Keratinocyte (primary cell): ENCODE data around the gene DBP. TPM values are rescaled to one million over a fixed set of nuclear protein-coding genes. Genes with fewer than 3 reads are reported as not detected.
A peak's percentile ranks its signal among the peaks of the same experiment; 100 is the strongest.

Experiments used
- DNase-seq: peaks from one replicate; pipeline ENCODE4 v3.0.0-alpha.2; 2011; ENCODE audit warnings: low read depth, missing footprints, low spot score
- FAIRE-seq: peaks from 2 replicates; lab custom pipeline; 2011; peaks lifted over from hg19 to GRCh38; lab: Jason Lieb, UNC
- H2AFZ ChIP-seq: 2 replicates; pipeline ENCODE4 v1.6.0; 2012; ENCODE audit warnings: low read length, control low read depth, inconsistent platforms; ENCODE audit not compliant: control insufficient read depth
- H3K27ac ChIP-seq: 2 replicates; pipeline ENCODE4 v1.5.1; 2011; ENCODE audit warnings: low read length; ENCODE audit not compliant: control insufficient read depth, insufficient read depth
- H3K27me3 ChIP-seq: 3 replicates; pipeline ENCODE4 v1.6.0; 2011; ENCODE audit warnings: low read length; ENCODE audit not compliant: control insufficient read depth, insufficient read depth; ENCODE audit errors: extremely low read depth
- H3K36me3 ChIP-seq, 2 experiments: 2 replicates in 1 of 2; 3 replicates in 1 of 2; pipeline ENCODE4 v1.5.1; 2011; ENCODE audit warnings: low read length in 2 of 2, mild to moderate bottlenecking in 1 of 2; ENCODE audit not compliant: control insufficient read depth in 2 of 2, insufficient read depth in 2 of 2; ENCODE audit errors: extremely low read depth in 1 of 2
- H3K4me1 ChIP-seq: 3 replicates; pipeline ENCODE4 v1.5.1; 2011; ENCODE audit warnings: low read length; ENCODE audit not compliant: control insufficient read depth, insufficient read depth; ENCODE audit errors: extremely low read depth
- H3K4me2 ChIP-seq: 3 replicates; pipeline ENCODE4 v1.6.0; 2011; ENCODE audit warnings: low read depth, low read length; ENCODE audit not compliant: control insufficient read depth, insufficient read depth; ENCODE audit errors: extremely low read depth
- H3K4me3 ChIP-seq, 3 experiments: fragments of 200-600 bp in 1 of 3; sonication (generic) in 1 of 3; 2 replicates in 2 of 3; 3 replicates in 1 of 3; pipeline ENCODE4 v1.5.1; 2011 to 2016; ENCODE audit warnings: low read length in 3 of 3, mild to moderate bottlenecking in 3 of 3, control low read depth in 2 of 3, inconsistent platforms in 1 of 3, low read depth in 1 of 3, mixed read lengths in 1 of 3, mixed run types in 1 of 3, moderate library complexity in 1 of 3; ENCODE audit not compliant: control insufficient read depth in 2 of 3, insufficient read depth in 2 of 3; ENCODE audit errors: extremely low read depth in 1 of 3
- H3K79me2 ChIP-seq: 2 replicates; pipeline ENCODE4 v1.6.0; 2012; ENCODE audit warnings: low read length; ENCODE audit not compliant: control insufficient read depth, insufficient read depth
- H3K9ac ChIP-seq: 3 replicates; pipeline ENCODE4 v1.6.0; 2011; ENCODE audit warnings: low read length; ENCODE audit not compliant: control insufficient read depth, insufficient read depth; ENCODE audit errors: extremely low read depth
- H3K9me1 ChIP-seq: 3 replicates; pipeline ENCODE4 v1.6.0; 2011; ENCODE audit warnings: low read length; ENCODE audit not compliant: control insufficient read depth, insufficient read depth; ENCODE audit errors: extremely low read depth
- H3K9me3 ChIP-seq: 2 replicates; pipeline ENCODE4 v1.5.1; 2012; ENCODE audit warnings: low read depth, low read length; ENCODE audit not compliant: control insufficient read depth
- H4K20me1 ChIP-seq: 3 replicates; pipeline ENCODE4 v1.6.0; 2011; ENCODE audit warnings: low read length; ENCODE audit not compliant: control insufficient read depth, insufficient read depth; ENCODE audit errors: extremely low read depth
- EZH2 ChIP-seq: IDR thresholded peaks from one replicate; pipeline ENCODE4 v1.6.1; 2012; ENCODE audit warnings: inconsistent platforms, mild to moderate bottlenecking, low read length, moderate library complexity
- dilution Hi-C: fragments of 300-500 bp; cut with MboI; formaldehyde crosslinking; loops from one replicate; pipeline ENCODE4 v1.7.0; 2020; ENCODE audit warnings: low sequenced_read_pairs; ENCODE audit not compliant: extremely low pct_ligation_motif_present
- polyA plus RNA-seq, 5 experiments: library from polyadenylated mRNA; depleted of rRNA in 3 of 5; stranded (reverse) in 3 of 5; stranded (forward) in 1 of 5; unstranded in 1 of 5; fragments of >200 nt; gene quantifications; 1 replicate in 1 of 5; 2 replicates in 3 of 5; 3 replicates in 1 of 5; pipeline versions ENCODE4 v1.2.1 to v1.2.3, GENCODE V29; 2011 to 2012; ENCODE audit warnings: missing spikeins in 2 of 5, low read depth in 1 of 5, low replicate concordance in 1 of 5
- TF ChIP-seq, protein P1 (sequence below), 3 experiments: IDR thresholded peaks in 1 of 3; conservative IDR thresholded peaks in 1 of 3; optimal IDR thresholded peaks in 1 of 3; 2 replicates in 2 of 3; 3 replicates in 1 of 3; pipeline versions ENCODE3 to v1.5.1; 2011; ENCODE audit warnings: low read length in 3 of 3, mild to moderate bottlenecking in 3 of 3, moderate library complexity in 2 of 3, control low read depth in 1 of 3, inconsistent platforms in 1 of 3; ENCODE audit not compliant: insufficient read depth in 2 of 3; ENCODE audit errors: extremely low read depth in 1 of 3

The DBP gene
- polyA plus RNA-seq, 1 donor (not counting 4 experiments of a cell fraction or from before 2014, with no cell fraction given), result 1.0 TPM

GRCh38 chr19:48614436-48615230 lies 22.5 kb downstream of the DBP start, which contains the start of gene FAM83E:
Gene FAM83E (minus strand): TSS chr19:48615076. CDS start chr19:48613372, 1,704 bp downstream.
- FAIRE-seq (no peak), DNase-seq (no peak)
- peak within 1 kb of the TSS; percentile 95 for H3K4me2 ChIP-seq
- H4K20me1 ChIP-seq, result peaks cover 32% of the 10 kb centered on the region
- dilution Hi-C loops, result no loop called here
- peak within 1 kb of the TSS; percentile 98 for H3K9ac ChIP-seq
- peaks cover 34% of the 10 kb centered on the region for H3K4me1 ChIP-seq
- H3K4me3 ChIP-seq, result peak within 1 kb of the TSS in 1 of 3 experiments; percentile 19
- peaks cover 37% of the 10 kb centered on the region for H3K79me2 ChIP-seq
- no peaks in the 10 kb centered on the region for H3K27me3 ChIP-seq
- H3K27ac ChIP-seq, result no peak within 1 kb of the TSS
- peaks cover 20 to 36% of the 10 kb centered on the region in 2 experiments for H3K36me3 ChIP-seq
- no peaks in the 10 kb centered on the region for H3K9me3 ChIP-seq
- no peak within 1 kb of the TSS for H2AFZ ChIP-seq
- peaks cover 5% of the 10 kb centered on the region for H3K9me1 ChIP-seq
- TF ChIP-seq EZH2, result no peak
- TF ChIP-seq, protein P1, sequence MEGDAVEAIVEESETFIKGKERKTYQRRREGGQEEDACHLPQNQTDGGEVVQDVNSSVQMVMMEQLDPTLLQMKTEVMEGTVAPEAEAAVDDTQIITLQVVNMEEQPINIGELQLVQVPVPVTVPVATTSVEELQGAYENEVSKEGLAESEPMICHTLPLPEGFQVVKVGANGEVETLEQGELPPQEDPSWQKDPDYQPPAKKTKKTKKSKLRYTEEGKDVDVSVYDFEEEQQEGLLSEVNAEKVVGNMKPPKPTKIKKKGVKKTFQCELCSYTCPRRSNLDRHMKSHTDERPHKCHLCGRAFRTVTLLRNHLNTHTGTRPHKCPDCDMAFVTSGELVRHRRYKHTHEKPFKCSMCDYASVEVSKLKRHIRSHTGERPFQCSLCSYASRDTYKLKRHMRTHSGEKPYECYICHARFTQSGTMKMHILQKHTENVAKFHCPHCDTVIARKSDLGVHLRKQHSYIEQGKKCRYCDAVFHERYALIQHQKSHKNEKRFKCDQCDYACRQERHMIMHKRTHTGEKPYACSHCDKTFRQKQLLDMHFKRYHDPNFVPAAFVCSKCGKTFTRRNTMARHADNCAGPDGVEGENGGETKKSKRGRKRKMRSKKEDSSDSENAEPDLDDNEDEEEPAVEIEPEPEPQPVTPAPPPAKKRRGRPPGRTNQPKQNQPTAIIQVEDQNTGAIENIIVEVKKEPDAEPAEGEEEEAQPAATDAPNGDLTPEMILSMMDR (optimal IDR thresholded peaks at IDR 0.05 in 1 of 3, IDR thresholded peaks at IDR 0.05 in 1 of 3, conservative IDR thresholded peaks at IDR 0.05 in 1 of 3; ENCODE audit: extremely low read depth in 1 of 3, insufficient read depth in 2 of 3, low read length in 3 of 3), result no peak

DNA sequence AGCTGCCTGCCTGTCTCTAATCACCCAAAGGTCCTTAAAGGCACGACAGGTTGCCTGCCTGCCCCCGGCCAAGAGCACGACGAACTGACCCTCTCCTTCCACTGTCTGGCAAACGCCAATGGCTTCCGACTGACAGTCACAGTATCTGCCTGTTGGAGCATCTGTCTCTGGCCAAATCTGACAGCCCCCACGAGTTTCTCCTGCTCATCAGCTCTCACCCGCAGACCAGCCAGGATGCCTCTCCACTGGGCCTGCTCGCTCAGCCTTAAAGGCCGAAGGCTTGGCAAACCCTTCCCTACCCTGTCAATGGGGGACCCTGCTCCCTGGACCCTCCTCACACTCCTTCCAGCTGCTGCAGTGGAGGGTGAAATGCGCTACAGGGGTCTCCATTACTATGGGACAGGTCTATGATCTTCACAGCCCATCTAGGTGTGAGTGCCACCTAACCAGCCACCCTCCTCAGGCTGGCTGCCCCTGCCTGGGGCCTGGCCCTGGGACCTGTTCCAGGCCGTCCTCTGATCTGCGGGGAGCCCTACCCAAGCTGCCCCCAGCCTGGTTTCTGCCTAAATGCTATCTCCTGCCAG lies 23.2 kb downstream of the DBP start:
- peaks cover 32% of the 10 kb centered on the region for H4K20me1 ChIP-seq
- TF ChIP-seq, protein P1 (optimal IDR thresholded peaks at IDR 0.05 in 1 of 3, IDR thresholded peaks at IDR 0.05 in 1 of 3, conservative IDR thresholded peaks at IDR 0.05 in 1 of 3; ENCODE audit: extremely low read depth in 1 of 3, insufficient read depth in 2 of 3, low read length in 3 of 3), result no peak
- TF ChIP-seq EZH2, result no peak
- H3K4me2 ChIP-seq, result no peak overlapping the region
- H3K27ac ChIP-seq, result no peak overlapping the region
- H3K9me3 ChIP-seq, result no peaks in the 10 kb centered on the region
- no peak overlapping the region for H2AFZ ChIP-seq
- H3K36me3 ChIP-seq, result peaks cover 20 to 36% of the 10 kb centered on the region in 2 experiments
- no peak for FAIRE-seq
- no peaks in the 10 kb centered on the region for H3K27me3 ChIP-seq
- dilution Hi-C loops, result no loop called here
- peaks cover 37% of the 10 kb centered on the region for H3K79me2 ChIP-seq
- DNase-seq, result no peak
- peaks cover 5% of the 10 kb centered on the region for H3K9me1 ChIP-seq
- peaks cover 33% of the 10 kb centered on the region for H3K4me1 ChIP-seq
- H3K4me3 ChIP-seq, result no peak overlapping the region
- no peak overlapping the region for H3K9ac ChIP-seq
